GM18498 (cell line): ENCODE measurements around the gene DOCK9.
"Not testable (repeated sequence)": the region's sequence is repeated elsewhere in the genome, so short reads cannot be mapped to it uniquely, and the experiment has no call there.

Experiments
- ATAC-seq: cut with Tn5 transposase; IDR thresholded peaks from one replicate; pipeline ENCODE4 v1.9.1; 2021; ENCODE audit warnings: mild to moderate bottlenecking, moderate library complexity; ENCODE audit not compliant: unreplicated experiment

The DOCK9 gene

DNA sequence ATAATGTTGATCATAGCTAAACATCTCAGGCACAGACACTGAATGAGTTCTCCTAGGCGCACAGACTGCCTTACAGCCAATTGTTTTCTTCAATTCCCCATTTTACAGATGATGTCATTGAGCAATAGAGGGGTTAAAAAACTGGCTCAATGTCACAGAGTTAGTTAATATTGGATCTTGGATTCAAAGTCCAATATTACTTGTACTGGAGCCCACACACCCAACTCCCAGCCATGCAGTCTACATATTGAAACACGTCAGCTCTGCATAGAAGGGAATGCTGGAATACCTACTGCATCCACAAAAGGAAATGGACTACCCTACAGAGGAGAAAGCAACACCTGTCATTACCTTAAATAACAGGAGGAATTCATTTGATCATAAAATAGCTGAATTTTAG lies 149.2 kb downstream of the DOCK9 start:
- no peak for ATAC-seq

DNA sequence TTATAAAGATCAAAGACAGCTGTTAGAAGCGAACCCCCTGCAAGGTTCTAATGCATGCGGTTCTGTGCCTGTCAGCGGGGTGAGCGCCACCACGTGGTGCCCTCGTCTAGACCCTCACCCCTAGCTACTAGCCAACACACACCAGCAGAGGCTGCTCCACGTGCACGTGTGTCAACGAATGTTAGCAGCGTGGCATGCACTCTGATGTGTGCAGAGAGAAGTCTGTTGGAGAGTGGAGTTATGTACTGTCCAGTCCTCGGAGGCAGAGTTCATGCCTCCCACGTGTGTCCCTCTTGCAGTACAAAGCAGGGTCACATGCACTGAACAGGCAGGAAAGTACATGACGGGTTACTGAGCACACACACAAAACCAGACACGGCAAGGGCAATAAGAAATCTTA lies 150.4 kb downstream of the DOCK9 start:
- ATAC-seq: no peak

DNA sequence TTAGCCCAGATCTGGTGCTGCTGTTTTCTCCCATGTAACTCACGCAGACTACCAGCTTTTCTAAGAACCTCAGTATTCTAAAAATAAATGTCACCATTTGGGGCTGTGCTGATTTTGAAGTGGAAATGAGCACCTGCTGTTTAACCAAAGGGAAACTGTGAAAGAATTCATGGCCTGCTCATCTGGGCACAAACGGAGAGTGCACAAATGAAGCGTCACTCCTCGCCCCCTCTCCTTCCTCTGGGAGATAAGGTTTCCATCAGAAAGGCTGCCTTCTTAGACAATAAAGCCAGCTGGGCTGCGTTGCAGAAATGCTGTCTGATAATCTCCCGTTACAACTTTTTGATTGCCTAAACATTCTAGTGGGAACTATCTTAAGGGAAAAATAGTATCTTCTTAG lies 151.7 kb downstream of the DOCK9 start:
- ATAC-seq: no peak

DNA sequence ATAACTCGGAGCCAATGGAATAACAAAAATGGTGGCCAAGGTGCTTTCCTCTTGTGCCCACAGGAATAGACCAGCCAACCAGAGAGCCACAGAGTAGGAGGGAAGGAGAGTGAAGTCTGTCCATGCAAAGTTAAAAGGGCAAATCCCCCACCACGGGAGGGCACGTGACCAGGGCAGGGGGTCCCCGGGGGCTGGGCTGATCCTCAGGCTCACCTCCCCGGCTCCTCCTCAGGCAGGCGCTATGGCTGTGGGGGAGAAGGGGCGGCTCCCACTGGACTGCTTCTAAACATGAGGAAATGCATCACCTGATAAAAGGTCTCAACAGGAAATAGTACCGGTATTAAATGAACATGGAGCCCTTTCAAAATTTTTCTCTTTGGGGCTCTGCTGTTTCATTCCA lies 152.2 kb downstream of the DOCK9 start:
- ATAC-seq: no peak

DNA sequence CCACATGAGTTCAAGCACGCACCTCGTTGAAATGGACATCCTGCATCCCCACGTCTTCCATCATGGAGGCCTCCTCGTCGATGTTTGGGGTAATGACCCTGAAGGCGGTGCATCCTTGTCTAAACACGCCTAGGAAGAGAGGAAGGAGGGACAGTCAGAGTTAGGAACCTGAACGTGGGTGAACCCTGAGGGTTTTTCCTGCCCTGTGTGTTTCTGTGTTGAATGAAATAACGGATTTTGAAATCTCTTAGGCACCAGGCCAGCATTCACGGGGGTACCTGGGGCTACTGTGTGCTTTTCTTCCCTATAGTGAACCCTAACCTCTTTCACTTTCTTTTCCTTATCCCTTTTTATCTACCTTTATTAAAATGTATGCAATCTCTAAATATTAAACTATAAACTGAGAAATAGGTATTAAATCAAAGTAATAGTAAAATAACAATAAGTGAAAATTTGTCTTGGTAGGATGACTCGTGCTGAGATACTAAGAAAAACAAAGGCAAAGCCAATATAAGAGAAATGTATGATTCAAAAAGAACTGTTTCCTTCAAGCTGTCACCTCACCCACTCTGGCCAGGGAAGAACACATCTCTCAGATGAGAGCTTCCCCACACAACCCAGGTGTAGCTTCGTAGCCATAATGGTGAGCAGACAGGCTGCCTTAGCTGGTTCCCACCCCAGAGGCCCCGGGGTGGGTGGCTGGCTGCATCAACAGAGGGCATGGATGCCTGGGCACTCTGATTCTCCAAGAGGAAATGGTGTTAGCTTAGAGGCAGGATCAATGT lies 153.3 kb downstream of the DOCK9 start:
- no peak for ATAC-seq

DNA sequence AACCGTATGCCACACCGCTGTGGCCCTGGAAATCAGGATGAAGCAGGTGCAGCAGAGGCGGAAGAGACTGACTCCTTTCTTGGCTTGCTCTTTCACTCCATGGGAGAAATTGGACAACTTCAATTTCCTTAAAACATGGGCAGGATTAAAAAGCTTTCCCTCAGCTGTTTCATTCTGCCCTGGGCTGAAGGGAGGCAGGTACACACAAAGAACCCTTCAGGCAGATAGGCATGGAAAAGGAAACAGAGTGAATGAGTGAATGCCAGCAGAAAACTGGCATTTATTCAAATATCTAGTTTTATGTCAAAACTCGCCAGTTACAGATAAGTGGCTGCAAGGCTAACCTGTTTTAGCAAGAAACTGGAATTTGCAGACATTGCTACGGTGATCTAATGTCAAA lies 154.4 kb downstream of the DOCK9 start:
- ATAC-seq: no peak

DNA sequence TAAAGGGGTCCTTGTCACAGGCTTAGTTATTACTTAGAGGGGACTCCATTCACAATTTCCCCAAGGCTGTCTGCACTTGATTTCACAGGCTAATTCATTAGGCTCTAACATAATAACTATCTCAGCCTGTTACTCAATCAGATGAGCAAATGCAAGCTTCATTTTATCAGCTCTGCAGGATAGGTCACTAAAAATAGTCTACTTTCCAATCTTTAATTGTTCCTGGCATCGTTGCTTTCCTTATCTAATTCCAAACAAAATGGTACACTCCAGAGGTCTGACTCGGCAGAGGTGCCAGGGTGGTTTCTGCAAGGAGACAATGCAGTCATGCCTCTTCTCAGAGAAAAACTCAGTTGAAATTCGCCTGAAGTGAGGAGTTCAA lies 155.6 kb downstream of the DOCK9 start:
- ATAC-seq: no peak

DNA sequence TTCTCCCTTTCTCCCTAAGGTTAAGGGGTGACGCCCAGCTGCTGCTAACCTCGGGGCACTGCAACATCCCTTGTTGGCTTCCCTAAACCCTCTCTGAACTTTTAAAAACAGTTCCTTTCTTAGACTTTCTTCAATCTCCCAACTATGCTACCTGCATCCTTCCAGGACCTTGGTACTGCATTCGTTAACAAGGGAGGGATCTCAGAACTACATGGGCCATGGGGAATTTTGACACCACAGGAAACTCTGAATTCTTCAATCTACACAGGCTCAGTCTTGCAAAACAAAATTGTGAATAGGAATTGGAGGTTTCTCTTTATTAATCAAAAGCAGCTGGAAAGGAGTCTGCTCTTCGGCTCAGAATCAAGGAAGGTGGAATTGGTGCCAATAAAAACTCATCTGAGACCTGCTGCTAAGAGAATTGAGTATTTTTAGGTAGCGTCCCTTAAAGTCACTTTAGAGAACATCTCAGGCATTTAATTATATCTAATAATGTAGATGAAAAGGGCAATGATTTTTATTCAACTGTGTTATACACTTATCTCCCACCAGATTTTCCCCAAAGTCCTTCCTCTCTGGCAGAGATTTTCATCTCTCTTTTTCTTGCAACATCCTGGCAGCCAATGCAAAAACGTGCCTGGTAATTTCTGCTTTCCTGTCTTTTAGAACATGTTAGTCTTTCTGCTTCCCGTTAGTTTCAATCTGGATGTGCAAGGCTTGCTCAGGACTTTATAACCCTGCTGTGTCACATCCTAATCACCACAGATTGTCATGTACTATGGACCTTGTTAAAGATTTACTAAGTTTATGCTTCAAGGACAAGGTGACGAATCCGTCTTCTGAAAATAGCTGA lies 156.3 kb downstream of the DOCK9 start:
- no peak for ATAC-seq

DNA sequence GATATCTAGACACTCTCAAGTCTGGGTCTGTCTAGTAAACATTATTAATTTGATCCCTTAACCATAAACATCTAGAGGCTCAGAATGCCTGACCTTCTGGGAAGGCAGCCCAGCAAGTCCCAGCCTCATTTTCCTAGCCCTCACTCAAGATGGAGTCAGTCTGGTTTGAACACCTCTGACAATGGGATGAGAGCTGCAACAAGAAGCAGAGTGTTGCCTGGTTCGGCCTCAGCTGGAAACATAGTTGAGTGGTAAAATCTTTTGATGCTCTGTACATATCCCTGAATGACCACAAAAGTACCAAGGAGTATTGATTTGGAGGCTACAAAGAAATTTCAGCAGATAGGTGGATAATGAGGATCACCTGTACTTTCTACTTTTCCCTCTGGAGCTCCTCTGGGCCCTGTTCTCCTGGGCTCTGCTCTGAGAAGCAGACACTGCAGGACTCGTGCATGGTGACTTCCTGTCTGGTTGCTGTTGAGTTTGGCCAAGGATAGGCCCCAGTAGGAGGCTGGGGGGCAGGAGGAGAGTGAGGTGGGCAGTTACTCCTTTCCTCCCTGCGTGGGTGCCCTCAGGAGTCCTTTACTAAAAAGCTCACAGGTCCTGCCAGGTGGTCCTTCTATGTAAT lies 157.0 kb downstream of the DOCK9 start:
- ATAC-seq: no peak

DNA sequence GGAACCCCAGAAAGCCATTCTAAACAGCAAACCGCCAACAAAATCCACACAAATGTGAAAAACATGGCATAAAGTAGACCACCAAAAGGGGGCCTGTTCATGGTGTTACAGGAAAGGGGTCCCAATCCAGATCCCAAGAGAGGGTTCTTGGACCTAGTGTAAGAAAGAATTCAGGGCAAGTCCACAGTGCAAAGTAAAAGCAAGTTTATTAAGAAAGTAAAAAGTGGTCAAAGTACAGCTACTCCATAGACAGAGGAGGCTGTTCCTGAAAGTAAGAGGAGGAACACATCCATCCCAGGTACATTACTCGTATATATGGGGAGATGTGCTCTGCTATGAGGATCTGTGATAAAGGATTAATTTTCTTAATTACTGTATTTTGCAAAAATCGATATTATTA lies 157.6 kb downstream of the DOCK9 start:
- no peak for ATAC-seq

DNA sequence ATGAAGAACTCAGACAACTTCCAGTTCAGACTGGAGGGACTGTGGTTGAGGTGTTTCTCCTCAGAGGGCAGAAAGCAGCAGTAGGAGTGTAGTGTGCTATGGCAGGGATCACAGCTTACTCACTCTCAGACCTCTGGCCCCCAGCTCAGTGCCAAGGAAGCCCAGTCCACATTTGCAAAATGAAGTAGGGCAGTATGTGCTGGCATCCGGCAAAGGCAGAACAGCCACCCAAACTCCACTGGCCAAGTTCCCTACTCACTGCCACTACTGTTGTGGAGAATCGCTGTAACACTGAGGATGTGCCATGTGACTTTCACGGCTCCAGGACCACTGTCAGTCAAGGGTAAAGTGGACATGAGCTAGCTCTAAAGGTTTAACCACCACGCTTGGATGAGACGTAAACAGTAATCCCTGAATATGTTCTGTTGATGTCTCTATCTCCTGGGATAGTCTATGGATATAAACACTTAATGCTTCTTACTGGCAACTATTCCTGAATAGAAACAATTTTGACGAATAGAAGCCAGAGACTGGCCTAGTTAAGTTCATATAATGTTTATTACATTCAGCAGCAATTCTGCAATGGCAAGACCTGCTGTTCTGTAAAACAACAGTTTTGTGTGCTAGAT lies 158.4 kb downstream of the DOCK9 start:
- no peak for ATAC-seq

DNA sequence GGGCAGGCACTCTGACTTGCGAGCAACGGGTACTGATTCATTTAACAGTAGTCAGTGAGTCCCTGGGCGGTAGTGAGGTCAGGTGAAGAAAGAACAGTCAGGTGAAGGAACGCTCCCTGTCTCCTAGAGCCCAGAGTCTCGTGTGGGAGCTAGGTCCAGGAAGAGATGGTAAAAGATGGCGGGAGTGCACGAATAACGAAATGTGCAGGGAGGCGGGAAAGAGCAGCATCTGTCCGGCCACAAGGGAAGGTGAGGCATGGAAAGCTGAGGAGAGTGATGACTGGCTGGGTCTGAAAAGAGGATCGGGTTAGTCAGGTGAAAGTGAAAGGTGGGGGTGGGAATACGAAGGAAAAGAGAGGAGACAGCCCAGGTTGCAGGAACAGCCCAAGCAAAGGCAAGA lies 161.5 kb downstream of the DOCK9 start:
- ATAC-seq: no peak

DNA sequence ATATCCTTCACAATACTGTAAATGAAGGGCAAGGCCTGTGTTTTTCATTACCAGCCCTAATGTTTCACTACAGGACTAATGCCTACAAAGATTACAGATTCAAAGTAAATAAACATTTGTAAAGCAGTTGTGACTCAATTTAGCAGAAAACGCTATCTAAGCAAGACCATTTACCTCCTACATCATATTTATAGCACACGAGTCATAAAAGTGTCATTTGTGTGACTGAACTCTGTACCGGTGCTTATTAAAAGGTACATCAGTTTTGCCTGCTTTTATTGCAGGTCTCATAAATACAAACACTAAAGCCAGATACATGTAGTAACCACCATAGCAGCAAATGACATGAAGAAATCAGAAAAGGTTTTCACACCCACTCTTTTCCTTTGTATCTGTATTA lies 163.9 kb downstream of the DOCK9 start:
- ATAC-seq: no peak

DNA sequence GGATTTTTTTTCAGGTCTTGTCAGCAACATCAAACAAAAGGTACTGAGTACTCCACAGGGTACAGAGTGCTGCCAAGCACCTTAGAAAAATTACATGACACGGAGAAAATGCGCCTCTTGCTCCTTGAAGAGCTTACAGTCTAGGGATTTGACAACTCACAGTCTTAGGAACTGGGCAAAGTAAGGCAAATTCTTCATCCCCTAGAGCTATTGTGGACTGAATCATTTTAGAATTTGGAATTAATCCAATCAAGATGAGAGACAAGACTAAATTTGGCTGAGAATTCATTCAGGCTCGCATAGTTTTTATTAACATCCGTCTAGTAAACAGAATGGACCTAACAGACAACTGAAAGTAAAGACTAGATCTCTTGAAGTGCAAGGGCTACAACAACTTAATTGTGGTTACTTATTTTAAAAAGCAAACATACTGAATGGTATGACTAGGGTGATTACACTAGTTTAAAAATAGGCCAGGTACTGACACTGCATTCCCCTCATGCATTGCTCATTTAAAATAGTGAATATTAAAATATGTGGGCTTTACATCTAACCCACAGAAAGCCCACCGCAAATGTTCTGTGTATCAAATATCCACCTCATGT lies 165.6 kb downstream of the DOCK9 start:
- ATAC-seq: not testable (repeated sequence)

DNA sequence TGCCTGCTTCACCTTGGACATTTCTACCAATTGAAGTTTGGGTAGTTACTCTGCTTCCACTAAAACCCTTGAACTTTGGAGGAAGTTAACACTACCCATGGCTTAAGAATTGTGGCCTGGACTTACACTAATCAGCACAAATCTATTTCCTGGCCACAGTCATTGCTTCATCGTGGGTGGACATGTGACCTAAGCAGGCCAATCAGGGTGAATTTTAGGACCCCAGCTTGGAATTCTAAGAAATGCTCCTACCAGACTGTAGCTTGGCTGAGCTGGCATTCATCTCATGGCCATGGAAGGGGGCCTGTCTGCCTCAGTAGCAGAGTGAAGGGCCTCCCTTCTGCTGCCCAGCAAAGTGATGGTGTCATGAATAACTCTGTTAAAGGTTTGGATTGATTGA lies 167.1 kb downstream of the DOCK9 start:
- no peak for ATAC-seq

DNA sequence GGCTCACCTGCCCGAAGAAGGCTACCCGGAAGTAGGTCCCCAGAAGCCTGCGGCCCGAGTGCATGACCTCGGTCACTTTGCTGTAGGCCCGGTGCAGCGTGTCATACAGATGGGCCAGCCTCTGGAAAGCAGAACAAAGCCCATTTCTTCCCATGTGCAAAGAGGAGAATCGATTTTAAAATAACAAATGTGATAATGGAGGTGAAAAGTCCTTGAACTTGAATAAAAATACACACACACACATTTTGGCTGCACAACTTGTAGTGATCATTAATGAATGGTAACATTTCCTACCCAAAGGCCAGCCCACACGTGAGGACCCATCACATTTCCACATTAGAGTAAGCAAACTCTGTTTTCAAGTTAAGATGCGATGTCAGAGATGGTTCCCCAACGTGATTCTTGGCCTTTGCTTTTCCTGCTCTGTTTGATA lies 168.5 kb downstream of the DOCK9 start:
- ATAC-seq: no peak

DNA sequence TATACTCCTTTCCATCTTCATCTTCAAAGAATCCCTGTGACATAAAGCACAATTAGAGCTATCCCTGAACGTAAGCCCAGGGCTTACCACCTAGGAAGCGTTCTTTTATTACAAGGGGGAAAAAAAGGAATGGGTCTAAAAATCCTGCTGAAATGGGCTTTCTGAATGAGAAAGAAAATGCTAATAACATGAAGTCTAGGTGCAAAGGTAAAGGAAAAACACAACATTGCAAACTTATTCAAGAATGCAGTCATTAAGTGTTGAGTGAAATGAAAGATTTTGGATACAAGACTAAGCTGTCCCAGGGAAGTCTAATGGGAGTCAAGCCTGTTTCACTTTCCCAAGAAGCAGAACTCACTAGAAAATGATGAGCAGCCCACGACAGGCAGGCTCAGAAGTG lies 170.1 kb downstream of the DOCK9 start:
- no peak for ATAC-seq

DNA sequence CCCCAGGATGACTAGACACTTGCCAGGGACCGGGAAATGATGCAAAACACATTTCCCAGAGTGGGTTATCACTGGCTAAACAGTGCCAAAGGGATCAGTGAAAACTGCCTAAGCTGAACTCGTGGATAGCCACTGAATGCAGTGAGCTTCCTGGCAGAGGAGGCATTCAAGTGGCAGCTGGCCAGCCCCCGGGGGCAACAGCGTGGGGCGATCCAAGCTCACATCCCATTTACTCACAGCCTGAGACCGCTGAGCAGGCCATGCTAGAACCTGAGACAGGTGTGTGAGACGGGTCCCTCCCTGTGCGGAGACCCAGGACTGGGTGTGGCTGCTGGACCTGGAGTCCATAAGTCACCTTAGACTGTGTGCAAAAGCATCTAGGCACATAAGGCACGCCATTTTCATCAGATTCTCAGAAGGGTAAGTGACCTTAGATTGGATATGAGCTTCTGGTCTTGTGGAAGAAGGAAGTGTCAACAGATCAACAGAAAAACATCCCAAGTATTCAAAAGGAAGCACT lies 173.5 kb downstream of the DOCK9 start:
- ATAC-seq: no peak

DNA sequence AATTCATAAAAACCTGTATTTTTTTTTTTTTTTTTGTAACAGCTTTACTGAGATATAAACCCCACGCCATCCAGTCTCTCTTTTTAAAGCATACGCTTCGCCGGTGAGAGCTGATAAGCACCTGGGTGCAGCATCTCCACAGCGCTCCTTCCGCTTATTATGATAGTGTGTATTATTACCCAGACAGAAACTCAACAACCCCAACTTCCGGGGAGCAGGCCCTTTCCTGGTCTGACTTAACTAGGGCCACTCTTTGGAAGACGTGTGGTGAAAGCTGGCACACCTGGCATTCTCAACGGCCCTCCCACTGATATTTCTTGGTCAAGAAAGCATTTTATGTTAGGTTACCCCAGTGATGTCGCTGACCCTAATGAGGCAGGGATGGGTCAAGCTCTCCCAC lies 173.9 kb downstream of the DOCK9 start:
- no peak for ATAC-seq

DNA sequence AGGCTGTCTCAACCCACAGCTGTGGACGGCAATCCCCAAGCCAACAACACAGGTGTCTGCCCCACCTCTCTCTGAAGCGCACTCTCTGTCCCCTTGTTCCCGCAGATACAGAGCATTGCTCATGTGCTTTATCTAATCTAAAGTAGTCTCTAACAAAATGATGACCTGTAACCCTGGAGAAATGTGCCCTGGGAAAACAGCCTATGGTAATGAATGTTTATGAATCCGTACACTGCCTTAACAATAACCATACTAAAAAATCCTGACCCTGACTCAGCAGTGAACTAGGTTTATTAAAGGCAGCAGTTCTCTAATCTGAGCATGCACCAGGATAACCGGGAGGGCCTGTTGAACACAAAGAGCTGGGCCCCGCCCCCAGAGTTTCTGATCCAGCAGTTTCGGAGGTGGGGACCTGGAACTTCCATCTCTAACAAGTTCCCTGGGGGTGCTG lies 174.7 kb downstream of the DOCK9 start:
- ATAC-seq: no peak

DNA sequence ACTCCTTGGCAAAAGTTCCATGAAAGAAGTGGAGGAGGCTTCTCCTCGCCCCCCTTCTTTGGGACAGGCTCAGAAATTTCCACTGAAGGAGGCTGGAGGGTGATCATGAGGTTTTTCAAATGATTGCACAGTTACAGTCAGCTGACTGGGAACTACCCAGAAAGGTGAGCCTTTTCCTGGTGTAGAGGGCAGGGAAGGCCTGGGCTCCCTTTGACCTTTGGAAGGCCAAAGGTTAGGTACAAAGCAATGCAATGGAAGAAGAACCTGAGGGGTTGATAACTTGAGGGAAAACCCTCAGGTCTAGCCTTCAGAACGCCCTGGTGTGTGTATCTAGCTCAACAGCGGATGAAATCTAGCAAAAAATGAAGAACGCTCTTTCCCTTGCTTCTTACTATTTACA lies 175.3 kb downstream of the DOCK9 start:
- no peak for ATAC-seq
